EH (cell line): ENCODE measurements around the gene RNASEL.
A peak's percentile ranks its signal among the peaks of the same experiment; 100 is the strongest.

Experiments used
- DNase-seq: peaks from one replicate; pipeline ENCODE4 v3.0.0-alpha.2; 2015; ENCODE audit warnings: low read depth

The RNASEL gene

GRCh38 chr1:182621906-182622305, 32.9 kb upstream of the RNASEL start:
- no peak for DNase-seq

GRCh38 chr1:182620924-182621585, 32.0 kb upstream of the RNASEL start:
- DNase-seq, result no peak

GRCh38 chr1:182617734-182618351, 28.8 kb upstream of the RNASEL start:
- DNase-seq, result peak; percentile 30

GRCh38 chr1:182617014-182617429, 28.0 kb upstream of the RNASEL start:
- DNase-seq, result no peak

- peak; percentile 75 for DNase-seq
Observed at GRCh38 chr1:182616130-182617013, 27.3 kb upstream of the RNASEL start.

- peak; percentile 27 for DNase-seq
Observed at GRCh38 chr1:182615468-182616129, 26.5 kb upstream of the RNASEL start.

GRCh38 chr1:182614796-182615454, 25.9 kb upstream of the RNASEL start:
- peak; percentile 95 for DNase-seq

- no peak for DNase-seq
Observed at GRCh38 chr1:182611787-182612186, 22.7 kb upstream of the RNASEL start.

GRCh38 chr1:182611326-182611725, 22.3 kb upstream of the RNASEL start:
- no peak for DNase-seq

- no peak for DNase-seq
Observed at GRCh38 chr1:182610606-182611194, 21.6 kb upstream of the RNASEL start.

- peak; percentile 70 for DNase-seq
Observed at GRCh38 chr1:182608845-182609610, 20.0 kb upstream of the RNASEL start.

- DNase-seq, result no peak
Observed at GRCh38 chr1:182608236-182608635, 19.2 kb upstream of the RNASEL start.

GRCh38 chr1:182607566-182607965, 18.5 kb upstream of the RNASEL start:
- DNase-seq, result no peak

- peak; percentile 82 for DNase-seq
Observed at GRCh38 chr1:182604175-182605164, 15.4 kb upstream of the RNASEL start, which contains the start of gene RGS16. RGS16 (minus strand) TSS chr1:182604389; CDS start chr1:182604259, 130 bp downstream.

GRCh38 chr1:182603646-182604174, 14.7 kb upstream of the RNASEL start:
- DNase-seq, result no peak

GRCh38 chr1:182602935-182603645, 14.0 kb upstream of the RNASEL start:
- DNase-seq, result peak; percentile 30

GRCh38 chr1:182601913-182602312, 12.9 kb upstream of the RNASEL start:
- DNase-seq, result no peak

- peak; percentile 75 for DNase-seq
Observed at GRCh38 chr1:182601416-182601786, 12.3 kb upstream of the RNASEL start.
